BLaER1 (cell line): ENCODE data around the gene MYCL.

Experiments
- H3K27ac ChIP-seq: shearing (Covaris generic); formaldehyde crosslinking; 2 replicates; pipeline ENCODE4 v1.8.1; 2022
- H3K27me3 ChIP-seq: shearing (Covaris generic); formaldehyde crosslinking; 2 replicates; pipeline ENCODE4 v1.8.1; 2022
- H3K36me3 ChIP-seq: shearing (Covaris generic); formaldehyde crosslinking; 2 replicates; pipeline ENCODE4 v1.8.1; 2022
- H3K4me1 ChIP-seq: shearing (Covaris generic); formaldehyde crosslinking; 2 replicates; pipeline ENCODE4 v1.8.1; 2022
- H3K4me2 ChIP-seq: shearing (Covaris generic); formaldehyde crosslinking; 2 replicates; pipeline ENCODE4 v1.8.1; 2022
- H3K4me3 ChIP-seq: shearing (Covaris generic); formaldehyde crosslinking; 2 replicates; pipeline ENCODE4 v1.8.1; 2022
- H3K9ac ChIP-seq: shearing (Covaris generic); formaldehyde crosslinking; 2 replicates; pipeline ENCODE4 v1.8.1; 2022
- H3K9me3 ChIP-seq: shearing (Covaris generic); formaldehyde crosslinking; 2 replicates; pipeline ENCODE4 v1.8.1; 2022
- H4K20me1 ChIP-seq: shearing (Covaris generic); formaldehyde crosslinking; 2 replicates; pipeline ENCODE4 v1.8.1; 2022
- Cebpa-rat ChIP-seq: shearing (Covaris generic); IDR thresholded peaks from 2 replicates; pipeline ENCODE4 v1.8.1; 2022

MYCL gene

GRCh38 chr1:39900662-39901463, 854 bp downstream of the MYCL start:
- Histone ChIP-seq H3K36me3 (no peaks in the 10 kb centered on the region), H4K20me1 (peaks cover 10% of the 10 kb centered on the region; the same call in 1 of the 2 replicates), H3K4me2 (peak overlapping the region; percentile 97), H3K4me3 (peak overlapping the region; percentile 82), H3K27ac (no peak overlapping the region), H3K9ac (peak overlapping the region; percentile 70), H3K4me1 (peaks cover 10% of the 10 kb centered on the region), H3K9me3 (no peaks in the 10 kb centered on the region), H3K27me3 (peaks cover 72% of the 10 kb centered on the region)
- TF ChIP-seq Cebpa-rat, result no peak

DNA sequence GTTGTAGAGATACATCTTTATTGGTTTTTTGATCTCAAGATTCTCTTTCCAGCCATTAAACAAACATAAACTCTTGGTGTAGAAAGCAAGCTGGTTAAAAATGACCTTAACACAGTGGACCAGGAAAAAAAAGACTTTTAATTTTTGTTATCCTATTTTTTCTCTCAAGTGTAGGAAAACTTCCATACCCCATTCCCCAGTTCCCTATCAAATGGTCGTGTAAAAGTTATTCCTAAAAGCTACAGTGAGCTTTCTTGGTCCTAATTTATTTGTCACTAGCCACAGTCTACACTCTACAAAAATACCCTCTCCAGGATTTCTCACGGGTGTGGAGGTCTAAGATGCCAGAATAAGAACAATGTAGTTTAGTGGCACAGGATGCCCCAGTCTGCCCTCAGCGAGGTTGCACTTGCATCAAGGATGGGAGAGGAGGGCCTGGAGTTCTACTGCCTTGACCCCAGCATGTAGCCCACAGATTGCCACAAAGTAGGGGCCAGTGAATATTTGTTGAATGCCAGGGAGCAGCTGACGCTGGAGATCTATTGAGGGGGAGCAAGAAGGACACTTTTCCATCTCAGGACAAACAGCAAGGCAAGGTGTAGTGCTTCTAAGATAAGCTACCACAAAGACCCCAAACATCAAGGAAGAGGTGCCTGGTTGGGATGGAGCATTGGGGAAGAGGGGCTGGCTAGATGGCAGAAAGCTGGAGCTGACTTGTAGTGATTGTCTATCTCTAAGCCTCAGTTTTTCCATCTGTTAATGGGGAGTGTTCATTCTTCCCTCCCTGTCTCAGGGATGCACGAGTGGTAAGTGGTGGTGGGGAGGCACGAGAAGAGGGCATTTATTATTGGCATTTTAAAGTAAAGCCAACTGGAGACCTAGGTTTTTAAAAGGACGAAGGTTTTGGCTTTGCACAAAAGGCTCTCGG, 1.8 kb downstream of the MYCL start:
- TF ChIP-seq Cebpa-rat, result no peak
- Histone ChIP-seq H3K27me3 (peaks cover 72% of the 10 kb centered on the region), H3K27ac (no peak overlapping the region), H3K4me3 (no peak overlapping the region), H3K4me2 (no peak overlapping the region), H3K36me3 (no peaks in the 10 kb centered on the region), H3K9ac (no peak overlapping the region), H4K20me1 (peaks cover 10% of the 10 kb centered on the region; the same call in 1 of the 2 replicates), H3K4me1 (peaks cover 10% of the 10 kb centered on the region), H3K9me3 (no peaks in the 10 kb centered on the region)

DNA sequence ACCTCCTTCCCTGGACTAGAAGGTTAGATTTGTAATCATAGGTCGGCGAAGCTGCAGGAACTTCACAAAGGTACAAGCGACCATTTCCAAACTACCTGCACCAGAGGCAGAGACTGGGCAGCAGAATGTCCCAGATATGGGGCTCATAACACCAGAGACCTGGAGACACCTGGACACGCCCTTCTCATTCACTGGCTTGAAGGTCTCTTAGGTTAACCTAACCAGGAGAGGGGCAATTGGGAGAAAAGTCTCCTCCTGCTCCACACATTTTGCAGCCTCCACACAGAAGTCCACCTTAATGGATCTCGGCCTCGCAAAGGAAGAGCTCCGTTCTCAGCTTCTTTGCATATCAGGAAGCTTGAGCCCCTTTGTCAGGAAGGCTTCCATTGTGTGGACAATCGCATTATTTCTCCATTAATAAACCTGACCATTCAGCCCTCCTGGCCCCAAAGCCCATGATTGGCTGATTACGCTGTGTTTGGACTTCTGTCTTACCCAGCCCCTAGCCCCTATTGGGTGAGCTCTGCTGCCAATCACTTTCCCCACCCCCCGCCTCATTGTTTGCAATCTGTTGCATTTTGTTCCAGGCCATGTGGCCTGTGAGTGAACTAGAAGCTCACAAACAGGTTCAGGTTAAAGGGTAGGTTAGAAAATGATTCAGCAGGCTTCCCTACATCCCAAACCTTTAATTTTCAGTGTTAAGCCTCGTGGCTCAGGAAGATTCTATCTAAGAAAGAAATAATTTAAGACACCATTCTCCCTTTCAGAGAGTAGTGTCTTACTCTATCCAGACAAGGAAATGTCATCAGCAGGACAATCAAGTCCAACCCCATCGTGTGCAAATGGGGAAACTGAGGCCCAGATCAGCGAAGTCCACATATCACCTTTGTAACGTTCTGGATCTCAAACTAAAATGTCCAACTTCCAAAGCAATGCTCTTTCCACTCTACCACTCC, 2.8 kb downstream of the MYCL start:
- no peak overlapping the region for H3K4me2 ChIP-seq
- no peak for TF ChIP-seq Cebpa-rat
- no peak overlapping the region for H3K4me3 ChIP-seq
- H3K9ac ChIP-seq, result no peak overlapping the region
- peaks cover 10% of the 10 kb centered on the region for H3K4me1 ChIP-seq
- no peaks in the 10 kb centered on the region for H3K36me3 ChIP-seq
- no peak overlapping the region for H3K27ac ChIP-seq
- H3K27me3 ChIP-seq, result peaks cover 72% of the 10 kb centered on the region
- H4K20me1 ChIP-seq, result peaks cover 10% of the 10 kb centered on the region; the same call in 1 of the 2 replicates
- no peaks in the 10 kb centered on the region for H3K9me3 ChIP-seq

- Histone ChIP-seq H3K4me3 (no peak overlapping the region), H3K27me3 (peaks cover 65% of the 10 kb centered on the region)
Measured at GRCh38 chr1:39898191-39898590, 3.5 kb downstream of the MYCL start.

GRCh38 chr1:39896909-39897685, 4.6 kb downstream of the MYCL start:
- H3K9me3 ChIP-seq, result no peaks in the 10 kb centered on the region
- peaks cover 54% of the 10 kb centered on the region for H3K27me3 ChIP-seq
- no peaks in the 10 kb centered on the region for H3K36me3 ChIP-seq
- peaks cover 10% of the 10 kb centered on the region for H3K4me1 ChIP-seq
- no peak overlapping the region for H3K4me3 ChIP-seq
- no peak overlapping the region for H3K4me2 ChIP-seq
- no peak overlapping the region for H3K9ac ChIP-seq
- TF ChIP-seq Cebpa-rat, result no peak
- H3K27ac ChIP-seq, result no peak overlapping the region
- H4K20me1 ChIP-seq, result peaks cover 10% of the 10 kb centered on the region; the same call in 1 of the 2 replicates

More at GRCh38 chr1:39898191-39898590, 3.5 kb downstream of the MYCL start:
- H3K9me3 ChIP-seq, result no peaks in the 10 kb centered on the region
- no peak overlapping the region for H3K27ac ChIP-seq
- H3K36me3 ChIP-seq, result no peaks in the 10 kb centered on the region
- TF ChIP-seq Cebpa-rat, result no peak
- peaks cover 10% of the 10 kb centered on the region; the same call in 1 of the 2 replicates for H4K20me1 ChIP-seq
- no peak overlapping the region for H3K4me2 ChIP-seq
- H3K4me1 ChIP-seq, result peaks cover 10% of the 10 kb centered on the region
- H3K9ac ChIP-seq, result no peak overlapping the region

DNA sequence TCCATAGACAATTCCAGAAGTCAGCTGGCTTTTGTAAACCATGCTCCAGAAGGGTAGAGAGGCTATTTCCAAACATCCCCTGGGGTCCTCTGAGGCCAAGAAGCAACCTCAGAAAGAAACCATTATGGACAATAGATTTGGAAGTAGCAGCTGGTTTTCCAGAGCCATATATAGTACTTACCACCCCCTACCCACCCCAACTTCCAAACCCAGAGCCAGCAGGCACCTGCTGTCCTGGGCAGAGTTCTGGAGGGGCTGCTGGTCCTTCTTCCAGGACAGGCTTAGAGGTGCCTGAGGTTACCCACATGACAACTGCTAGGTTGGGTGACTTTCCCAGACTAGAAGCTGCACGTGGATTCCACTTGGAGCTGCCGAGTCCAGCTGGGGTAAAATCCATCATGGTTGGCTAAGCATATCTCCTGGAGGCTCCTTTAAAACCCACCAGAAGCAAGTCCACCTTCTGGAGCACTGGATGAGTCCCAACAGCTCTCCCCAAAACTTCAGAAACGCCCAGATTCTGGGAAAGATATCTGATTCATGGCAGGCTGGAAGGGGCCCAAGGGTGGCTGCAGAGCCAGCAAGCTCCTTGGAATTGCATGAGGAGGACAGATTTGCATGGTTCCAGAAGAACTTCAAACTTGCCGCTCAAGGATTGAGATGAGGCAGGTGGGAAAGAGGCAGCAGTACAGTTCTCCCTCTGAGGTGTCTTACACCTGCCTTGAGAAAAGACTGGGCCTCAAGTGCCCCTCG, 5.8 kb downstream of the MYCL start:
- no peak overlapping the region for H3K4me2 ChIP-seq
- no peak for TF ChIP-seq Cebpa-rat
- H3K4me3 ChIP-seq, result no peak overlapping the region
- H3K9ac ChIP-seq, result no peak overlapping the region
- peaks cover 6% of the 10 kb centered on the region for H3K4me1 ChIP-seq
- no peak overlapping the region for H3K27ac ChIP-seq
- peaks cover 42% of the 10 kb centered on the region for H3K27me3 ChIP-seq
- no peaks in the 10 kb centered on the region for H3K9me3 ChIP-seq
- peaks cover 7% of the 10 kb centered on the region; the same call in 1 of the 2 replicates for H4K20me1 ChIP-seq
- H3K36me3 ChIP-seq, result no peaks in the 10 kb centered on the region

GRCh38 chr1:39894884-39895495, 6.7 kb downstream of the MYCL start:
- Histone ChIP-seq H3K27ac (no peak overlapping the region), H4K20me1 (no peaks in the 10 kb centered on the region), H3K9me3 (no peaks in the 10 kb centered on the region), H3K27me3 (peaks cover 33% of the 10 kb centered on the region), H3K36me3 (no peaks in the 10 kb centered on the region), H3K4me3 (no peak overlapping the region), H3K4me1 (no peaks in the 10 kb centered on the region), H3K9ac (no peak overlapping the region), H3K4me2 (no peak overlapping the region)
- TF ChIP-seq Cebpa-rat, result no peak
